ENCODE measurements around the gene TRRAP.

DNA sequence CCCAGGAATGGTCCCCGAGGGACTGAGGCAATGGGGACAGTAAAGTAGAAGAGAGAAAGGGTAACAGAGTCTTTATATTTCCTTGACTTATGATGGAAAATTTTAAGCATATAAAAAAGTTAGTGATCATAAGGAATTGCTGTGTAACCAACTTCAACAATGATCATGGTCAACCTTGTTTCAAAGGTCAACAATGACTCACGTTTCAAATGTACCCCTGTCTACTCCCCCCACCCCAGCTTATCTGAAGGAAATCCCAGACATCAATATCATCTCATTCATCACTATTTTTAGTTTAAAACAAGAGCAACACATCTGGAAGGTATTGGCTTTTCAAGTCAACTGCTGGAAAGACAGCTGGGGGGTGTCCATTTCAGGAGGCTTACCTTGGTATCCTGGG, 172.6 kb downstream of the TRRAP start:
- no peak for TF ChIP-seq POLR2A (IDR thresholded peaks at IDR 0.05; ENCODE audit: low read length)
- no peak for TF ChIP-seq GATA1 (IDR thresholded peaks at IDR 0.05; ENCODE audit: low read depth, low read length)

Measured in erythroblast (primary cell).